CD4-positive, alpha-beta T cell treated with Interleukin-17A for 1 hour (primary cell): ENCODE measurements around the gene ELOVL5.
"Not testable (repeated sequence)": the region's sequence is repeated elsewhere in the genome, so short reads cannot be mapped to it uniquely, and the experiment has no call there.

Experiments used
- DNase-seq: peaks from one replicate; pipeline ENCODE4 v3.0.0-alpha.2; 2020

The ELOVL5 gene

DNA sequence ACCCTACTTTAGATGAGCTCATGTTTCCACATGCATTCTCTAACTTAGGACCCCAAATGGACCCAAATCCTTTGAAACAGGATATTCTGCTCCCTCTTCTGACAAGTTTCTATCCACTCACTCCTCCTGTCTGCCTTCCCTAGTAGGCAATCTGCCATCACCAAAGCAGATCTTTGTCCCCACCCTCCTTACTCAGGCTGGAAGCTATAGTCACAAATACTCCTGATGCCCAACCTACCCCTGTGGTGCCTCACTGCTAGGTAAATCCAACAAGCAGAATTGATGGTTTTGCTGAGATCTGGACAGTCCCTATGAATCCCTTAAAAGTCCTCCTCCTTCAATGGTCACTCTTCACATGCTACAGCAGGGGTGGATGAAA, 21.7 kb downstream of the ELOVL5 start:
- DNase-seq = no peak

DNA sequence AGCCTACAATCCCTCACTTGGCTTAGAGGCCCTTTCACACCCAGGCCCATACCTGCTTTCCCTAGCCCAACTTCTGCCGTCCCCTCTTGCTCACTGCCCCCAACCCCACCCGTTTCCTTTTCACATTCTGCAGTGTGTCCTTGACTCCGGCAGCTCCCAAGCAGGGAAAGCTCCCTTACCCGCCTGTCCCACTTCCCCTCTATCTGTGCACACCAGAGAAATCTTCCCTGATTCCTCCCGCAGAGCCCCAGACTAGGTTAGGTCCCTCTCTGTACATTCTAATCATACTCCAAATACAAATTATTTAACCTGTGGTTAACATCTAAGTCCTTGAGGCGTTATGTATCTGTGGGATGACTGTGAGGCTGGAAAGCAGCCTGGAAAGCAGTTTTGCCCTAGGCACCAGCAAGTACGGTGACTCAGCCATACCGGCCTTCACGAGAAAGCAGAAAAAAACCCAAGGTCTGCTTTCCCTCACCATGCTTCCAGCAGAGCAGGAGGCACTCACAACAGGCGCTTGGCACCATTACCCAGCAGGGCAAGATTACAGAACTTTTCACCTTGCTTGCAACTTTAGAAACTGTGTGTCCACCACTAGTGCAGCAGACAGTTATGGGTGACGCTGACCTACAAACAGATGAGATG, 22.3 kb downstream of the ELOVL5 start:
- DNase-seq = no peak

DNA sequence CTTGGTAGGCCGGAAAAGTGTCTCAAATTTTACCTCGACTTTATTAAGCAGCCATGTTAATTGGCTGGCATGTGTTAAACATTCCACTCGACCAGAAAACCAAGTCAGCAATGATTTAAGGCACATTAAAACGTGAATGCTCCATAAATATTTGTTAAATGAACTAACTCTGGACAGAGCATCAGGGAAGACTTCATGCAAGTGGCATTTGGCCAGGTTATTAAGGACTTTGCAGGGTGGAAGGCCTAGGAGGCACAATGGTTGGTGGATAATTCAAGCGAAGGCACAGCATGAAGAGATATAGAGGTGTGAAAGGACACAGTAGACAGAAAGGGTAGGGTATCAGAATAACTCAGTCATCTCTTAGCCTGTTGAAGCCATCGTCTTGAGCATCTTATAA, 23.0 kb downstream of the ELOVL5 start:
- DNase-seq = no peak

DNA sequence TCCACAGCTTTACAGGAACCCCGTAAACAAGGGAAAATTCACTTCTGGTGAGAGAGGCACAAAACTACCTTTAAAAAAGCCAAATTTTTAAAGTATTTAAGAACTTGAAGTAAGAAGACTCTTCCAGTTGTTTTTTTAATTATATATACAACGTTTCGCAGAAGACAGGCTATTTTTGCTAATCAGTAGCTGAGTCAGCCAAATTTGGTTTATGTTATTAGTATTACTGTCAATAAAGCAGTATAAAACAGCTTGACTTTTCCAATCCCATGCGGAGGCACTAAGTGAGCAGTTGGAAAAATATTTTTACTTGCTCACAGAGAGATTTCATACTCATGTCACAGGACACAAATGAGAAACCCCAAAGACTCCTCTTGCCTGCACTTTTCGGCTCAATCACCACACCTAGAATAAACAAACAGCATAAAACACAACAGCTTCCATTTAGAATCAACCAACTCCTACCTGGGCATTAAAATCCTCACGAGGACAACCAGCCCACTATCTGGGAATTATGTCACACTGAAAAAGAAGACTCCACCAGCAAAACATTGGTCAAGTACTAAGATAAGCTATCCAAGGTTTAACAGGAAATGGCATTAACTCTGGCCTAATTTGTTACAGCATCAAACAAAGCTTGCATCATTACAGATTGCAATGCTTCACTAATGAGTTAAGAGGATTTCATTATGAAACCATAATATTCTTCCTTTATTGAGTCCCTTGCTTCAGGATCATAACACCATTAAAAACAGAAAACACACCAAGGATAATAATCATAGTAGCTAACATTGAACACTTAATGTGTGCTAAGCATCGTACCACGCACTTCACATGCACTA, 26.3 kb downstream of the ELOVL5 start:
- no peak for DNase-seq

DNA sequence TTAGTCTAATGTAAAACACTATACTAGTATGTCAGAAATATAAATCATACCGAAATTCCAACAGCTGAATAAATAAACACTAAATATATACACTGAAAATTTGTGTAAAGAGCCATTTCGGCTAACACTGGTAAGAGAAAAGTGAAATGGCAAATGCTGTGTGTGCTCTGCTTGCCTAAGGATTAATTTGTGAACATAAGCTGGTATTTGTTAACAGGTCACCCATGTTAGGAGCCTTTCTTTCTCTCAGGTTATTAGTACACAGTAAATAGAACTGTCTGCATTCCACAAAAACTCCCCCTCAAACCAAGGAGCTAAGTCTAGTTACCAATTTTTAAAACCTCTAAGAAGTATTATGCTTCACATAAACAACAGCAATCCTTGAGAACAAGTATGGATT, 27.0 kb downstream of the ELOVL5 start:
- DNase-seq = no peak

DNA sequence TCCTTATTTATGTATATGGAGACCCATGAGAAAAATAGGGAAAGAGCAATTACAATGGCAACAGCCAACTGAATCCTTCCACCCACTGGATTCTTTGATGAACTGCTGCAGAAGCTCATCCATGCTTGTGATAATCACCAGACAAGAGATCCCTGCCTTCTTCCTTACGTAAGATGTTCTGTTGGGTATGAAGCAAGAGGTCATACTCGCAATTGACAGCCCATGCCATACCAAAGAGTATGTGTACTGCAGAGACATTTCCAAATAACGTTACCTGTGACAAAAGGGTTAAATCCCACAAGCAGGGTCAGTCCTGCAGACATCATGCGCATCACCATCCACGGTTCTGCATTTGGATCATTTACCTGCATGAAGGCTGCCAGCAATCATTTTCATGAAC, 27.8 kb downstream of the ELOVL5 start:
- DNase-seq = no peak

DNA sequence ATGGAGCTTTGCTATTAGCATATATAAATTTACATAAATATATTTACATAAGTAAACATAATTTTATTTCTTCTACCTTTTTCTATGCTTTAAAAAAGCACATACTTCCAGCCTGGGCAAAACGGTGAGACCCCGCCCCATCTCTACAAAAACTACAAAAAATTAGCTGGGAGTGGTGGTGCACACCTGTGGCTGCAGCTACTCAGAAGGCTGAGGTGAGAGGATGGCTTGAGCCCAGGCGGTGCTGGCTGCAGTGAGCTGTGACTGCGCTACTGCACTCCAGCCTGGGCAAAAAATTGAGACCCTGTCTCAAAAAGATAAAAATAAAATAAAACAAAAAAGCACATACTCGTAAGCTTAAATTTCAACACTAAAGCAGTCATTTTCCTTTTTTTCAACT, 30.3 kb downstream of the ELOVL5 start:
- no peak for DNase-seq

DNA sequence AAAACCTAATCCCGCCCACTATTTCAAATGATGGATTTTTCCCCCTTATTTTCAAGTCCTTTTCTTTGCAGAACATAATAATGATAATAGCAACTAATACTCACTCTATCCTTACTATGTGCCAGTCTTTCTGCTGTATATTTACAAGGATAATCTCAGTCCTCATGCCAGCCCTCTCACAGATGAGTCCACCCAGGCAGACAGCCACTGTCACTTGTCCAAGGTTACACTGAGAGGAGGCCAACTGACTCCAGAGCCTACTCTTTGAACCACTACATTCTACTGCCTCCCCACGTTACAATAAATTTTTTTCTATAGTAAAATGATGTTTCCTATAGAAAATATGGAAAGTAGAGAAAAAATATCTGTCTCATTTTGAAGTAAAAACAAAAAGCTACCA, 30.9 kb downstream of the ELOVL5 start:
- DNase-seq = no peak

DNA sequence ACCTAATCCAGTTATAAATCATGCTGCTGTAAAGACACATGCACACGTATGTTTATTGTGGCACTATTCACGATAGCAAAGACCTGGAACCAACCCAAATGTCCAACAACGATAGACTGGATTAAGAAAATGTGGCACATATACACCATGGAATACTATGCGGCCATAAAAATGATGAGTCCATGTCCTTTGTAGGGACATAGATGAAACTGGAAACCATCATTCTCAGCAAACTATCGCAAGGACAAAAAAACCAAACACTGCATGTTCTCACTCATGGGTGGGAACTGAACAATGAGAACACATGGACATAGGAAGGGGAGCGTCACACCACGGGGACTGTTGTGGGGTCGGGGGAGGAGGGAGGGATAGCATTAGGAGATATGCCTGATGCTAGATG, 31.5 kb downstream of the ELOVL5 start:
- DNase-seq = not testable (repeated sequence)

DNA sequence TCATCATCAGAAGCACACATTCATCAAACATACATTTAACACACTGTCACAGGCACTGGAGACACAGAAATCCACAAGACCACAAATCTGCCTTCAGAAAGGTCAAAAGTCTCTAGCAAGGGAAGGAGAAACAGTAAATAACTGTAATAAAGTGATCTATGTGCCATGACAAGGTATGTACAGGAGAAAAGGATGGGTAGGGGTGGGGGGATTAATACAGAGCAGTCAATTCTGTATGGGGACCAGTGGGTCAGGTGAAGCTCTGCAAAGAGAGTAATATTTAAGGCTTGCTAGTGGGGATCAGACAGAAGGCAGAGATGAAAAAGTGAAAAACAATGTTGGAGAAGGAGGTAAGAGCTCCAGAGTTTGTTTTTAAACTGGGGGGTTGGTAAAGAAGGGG, 32.6 kb downstream of the ELOVL5 start:
- no peak for DNase-seq

DNA sequence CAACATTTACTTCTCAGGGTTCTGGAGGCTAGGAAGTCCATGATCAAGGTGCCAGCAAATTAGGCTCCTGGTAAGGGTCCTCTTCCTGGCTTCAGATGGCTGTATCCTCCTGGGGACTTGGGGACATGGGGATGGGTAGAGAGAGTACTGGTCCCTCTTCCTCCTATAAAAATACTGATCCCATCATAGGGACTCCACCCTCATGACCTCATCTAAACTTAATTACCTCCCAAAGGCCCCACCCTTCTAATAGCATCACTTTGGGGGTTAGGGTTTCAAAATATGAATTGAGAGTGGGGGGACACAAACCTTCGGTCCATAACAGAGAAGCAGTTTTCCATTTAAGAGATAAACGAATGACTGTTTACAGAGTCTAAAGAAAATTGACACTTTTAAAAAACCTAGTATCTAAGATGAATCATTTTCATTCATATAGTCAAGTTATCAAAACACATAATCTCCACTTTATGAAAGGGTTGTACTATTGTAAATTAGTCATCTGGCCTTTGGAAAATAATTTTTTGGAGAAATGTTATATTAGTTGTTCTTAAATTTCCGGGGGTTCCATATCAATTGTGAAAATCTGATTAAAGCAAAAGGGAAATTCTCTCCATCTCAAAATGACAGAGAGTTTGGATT, 33.5 kb downstream of the ELOVL5 start:
- DNase-seq = no peak

DNA sequence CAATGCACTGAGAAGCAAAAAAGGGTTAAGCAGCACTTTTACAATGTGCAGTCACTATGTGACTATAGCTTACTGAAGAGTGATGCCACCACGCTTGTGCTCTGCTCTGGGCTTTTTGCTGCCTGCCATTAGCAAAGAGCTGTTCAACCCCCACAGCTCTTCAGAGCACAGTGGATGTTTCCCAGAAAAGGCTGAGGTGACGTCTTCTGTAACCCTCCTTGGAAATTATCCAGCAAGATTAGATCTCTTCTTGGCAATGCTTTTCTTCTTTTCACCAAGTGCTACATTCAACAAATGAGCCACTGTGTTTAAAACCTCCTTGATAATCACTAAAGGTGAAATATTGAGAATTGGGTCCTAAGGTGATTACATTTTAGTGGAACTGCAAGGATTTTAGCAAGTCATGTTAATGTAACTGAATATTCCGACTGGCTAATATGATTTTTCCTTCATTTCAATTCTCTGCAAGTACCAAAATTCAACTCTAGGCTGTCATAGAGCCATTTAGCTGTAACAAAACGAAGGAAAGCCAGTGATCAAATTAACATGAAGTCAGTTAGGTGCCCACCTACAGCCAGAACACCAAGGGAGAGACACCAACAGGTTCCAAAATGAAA, 34.9 kb downstream of the ELOVL5 start:
- DNase-seq = no peak

DNA sequence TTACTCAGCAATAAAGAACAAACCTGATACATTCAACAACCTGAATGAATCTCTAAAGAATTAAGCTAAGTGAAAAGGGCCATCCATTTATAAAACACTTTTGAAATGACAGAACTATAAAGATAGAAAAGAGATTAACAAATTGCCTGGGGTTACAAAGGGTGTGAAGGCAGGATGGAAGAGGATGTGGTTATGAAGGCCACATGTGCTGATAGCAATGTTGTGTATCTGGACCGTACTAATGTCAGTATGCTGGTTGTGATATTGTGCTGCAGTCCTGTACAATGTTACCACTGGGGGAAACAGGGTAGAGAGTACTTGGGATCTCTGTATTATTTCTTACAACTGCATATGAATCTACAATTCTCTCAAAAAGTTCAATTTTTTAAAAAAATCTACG, 36.4 kb downstream of the ELOVL5 start:
- DNase-seq = peak; percentile 62

DNA sequence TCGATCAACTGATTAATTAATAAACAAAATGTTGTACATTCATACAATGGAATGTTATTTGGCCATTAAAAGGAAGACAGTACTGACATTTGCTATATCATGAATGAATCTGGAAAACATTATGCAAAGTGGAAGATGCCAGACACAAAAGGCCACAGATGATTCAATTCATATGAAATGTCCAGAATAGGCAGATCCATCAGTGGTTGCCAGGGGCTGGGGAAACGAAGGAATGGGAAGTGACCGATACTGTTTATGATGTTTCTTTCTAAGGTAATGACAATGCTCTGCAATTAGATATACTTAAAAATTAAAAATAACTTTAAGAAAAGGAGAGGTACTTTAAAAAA, 37.2 kb downstream of the ELOVL5 start:
- no peak for DNase-seq

DNA sequence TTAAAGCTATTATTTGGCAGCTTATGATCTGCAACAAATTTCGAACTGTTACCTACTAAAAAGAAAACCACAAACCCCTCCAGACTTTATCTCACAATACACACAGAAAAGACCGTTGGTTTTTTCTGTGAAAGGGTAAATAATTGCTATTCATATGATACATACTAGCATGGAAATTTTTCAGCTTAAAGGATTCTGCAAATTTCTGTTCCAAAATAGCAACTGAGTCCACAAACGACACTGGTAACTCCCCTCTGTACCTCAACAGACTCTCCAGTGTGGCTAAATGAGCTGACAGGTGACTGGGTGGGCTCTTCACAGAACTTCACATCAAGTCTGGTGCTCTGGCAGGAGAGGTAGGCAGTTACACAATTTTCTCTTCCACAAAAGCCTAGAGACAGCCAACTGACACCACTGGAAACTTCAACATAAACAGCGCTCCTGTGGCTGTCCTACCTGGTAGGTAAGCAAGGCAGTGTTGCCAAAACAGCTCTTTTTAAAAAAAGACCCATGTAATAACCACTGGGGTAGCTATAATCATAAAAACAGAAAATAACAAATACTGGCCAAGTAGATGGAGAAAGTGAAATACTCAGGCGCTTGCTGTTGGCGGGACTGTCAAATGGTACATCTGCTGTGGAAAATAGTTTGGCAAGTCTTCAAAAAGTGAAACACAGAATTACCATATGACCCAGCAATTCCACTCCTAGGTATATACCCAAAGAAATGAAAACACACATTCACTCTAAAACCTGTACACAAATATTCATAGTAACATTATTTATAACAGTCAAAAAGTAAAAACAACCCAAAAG, 37.8 kb downstream of the ELOVL5 start:
- no peak for DNase-seq

DNA sequence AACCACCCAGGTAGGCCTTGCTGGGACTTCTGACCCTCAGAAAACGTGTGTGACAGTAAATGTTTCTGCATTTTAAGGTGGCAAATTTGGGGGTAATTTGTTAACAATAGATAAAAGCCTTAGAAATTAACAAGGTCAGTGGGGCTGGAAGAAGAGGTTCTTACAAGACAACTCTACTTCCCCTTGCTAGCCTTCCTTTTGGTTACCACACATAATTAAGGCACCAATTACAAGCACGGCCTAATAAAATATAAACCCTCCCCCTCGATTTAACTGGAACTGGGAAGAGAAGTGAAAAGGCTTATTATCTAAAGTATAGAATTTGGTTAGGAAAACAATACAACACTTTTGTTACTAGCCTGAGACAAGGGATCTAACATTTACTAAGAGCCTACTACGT, 38.8 kb downstream of the ELOVL5 start:
- no peak for DNase-seq

DNA sequence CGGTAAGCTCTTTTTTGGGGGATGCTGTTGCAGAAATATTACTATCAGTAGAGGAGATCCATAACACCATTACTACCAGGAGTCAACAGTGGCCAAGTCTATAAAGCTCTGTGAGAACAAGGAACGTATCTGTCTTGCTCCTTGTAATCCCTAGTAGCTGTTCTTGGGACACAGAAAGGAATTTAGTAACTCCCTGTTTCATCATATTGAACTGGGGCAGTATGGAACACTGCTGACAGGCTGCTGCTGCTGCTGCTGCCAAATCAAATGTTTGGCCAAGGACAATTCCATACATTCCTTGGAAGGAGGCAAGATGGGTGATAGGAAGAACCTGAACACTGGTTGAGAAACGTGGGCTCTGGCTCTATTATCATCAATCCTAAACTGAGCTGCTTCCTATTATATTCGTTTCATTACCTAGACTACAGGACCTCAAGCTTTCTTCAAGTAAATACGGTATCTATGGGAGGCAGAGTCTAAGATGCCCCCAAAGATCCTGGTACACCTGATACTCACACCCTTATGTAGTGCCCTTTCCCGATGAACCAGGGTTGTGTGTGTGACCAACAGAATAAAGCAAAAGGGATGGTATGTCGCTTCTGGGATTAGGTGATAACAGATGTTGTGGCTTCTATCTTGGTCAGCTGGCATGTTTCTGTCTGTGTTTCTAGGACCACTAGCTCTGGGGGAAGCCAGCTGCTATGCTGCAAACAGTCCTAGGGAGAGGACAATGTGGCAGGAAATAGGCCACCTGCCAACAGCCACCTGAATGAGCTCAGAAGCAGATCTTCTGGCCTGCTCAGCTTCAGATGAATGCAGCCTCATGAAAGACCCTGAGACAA, 39.5 kb downstream of the ELOVL5 start:
- DNase-seq = peak; percentile 47

DNA sequence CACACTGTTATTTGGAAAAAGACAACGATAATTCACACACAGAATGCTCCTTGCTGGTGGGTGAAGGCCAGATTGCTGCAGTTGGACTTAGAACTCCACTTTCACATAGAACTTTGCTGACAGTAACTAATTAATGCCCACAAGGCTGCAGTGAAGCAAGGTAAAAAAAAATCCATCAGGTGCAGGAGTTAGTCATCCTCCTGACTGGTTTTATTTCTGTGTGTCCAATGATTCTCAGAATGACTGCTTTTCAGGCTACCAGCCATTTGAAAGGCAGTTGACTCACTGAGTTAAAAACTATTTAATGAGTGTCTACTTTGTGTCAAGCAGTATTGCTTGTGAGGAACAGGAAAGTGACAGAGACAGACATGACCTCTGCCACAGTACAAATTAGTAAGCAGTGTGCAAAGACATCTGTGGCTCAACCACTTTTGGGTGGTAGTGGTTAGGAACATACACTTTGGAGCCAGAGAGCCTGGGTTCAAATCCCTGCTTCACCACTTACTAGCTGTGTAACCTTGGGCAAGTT, 41.9 kb downstream of the ELOVL5 start:
- peak; percentile 50 for DNase-seq

DNA sequence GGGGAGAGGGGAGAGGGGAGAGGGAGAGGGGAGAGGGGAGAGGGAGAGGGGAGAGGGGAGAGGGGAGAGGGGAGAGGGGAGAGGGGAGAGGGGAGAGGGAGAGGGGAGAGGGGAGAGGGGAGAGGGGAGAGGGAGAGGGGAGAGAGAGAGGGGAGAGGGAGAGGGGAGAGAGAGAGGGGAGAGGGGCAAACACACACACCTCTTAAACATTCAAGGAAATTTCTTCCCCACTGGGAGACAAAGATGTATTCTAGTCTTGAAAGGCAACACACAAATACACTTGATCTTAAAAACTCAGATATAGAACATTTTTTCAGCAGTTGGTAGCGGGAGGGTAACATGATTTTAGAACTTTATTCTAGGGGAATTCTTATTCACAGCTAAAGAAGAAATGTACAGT, 42.5 kb downstream of the ELOVL5 start:
- DNase-seq = not testable (repeated sequence)

DNA sequence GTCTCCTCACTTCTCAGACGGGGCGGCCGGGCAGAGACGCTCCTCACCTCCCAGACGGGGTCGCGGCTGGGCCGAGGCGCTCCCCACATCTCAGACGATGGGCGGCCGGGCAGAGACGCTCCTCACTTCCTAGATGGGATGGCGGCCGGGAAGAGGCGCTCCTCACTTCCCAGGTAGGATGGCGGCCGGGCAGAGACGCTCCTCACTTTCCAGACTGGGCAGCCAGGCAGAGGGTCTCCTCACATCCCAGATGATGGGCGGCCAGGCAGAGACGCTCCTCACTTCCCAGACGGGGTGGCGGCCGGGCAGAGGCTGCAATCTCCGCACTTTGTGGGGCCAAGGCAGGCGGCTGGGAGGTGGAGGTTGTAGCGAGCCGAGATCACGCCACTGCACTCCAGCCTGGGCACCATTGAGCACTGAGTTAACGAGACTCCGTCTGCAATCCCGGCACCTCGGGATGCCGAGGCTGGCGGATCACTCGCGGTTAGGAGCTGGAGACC, 43.2 kb downstream of the ELOVL5 start:
- DNase-seq = not testable (repeated sequence)

DNA sequence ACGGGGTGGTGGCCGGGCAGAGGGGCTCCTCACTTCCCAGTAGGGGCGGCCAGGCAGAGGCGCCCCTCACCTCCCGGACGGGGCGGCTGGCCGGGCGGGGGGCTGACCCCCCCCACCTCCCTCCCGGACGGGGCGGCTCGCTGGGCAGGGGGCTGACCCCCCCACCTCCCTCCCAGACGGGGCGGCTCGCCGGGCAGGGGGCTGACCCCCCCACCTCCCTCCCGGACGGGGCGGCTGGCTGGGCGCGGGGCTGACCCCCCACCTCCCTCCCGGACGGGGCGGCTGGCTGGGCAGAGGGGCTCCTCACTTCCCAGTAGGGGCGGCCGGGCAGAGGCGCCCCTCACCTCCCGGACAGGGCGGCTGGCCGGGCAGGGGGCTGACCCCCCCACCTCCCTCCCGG, 43.8 kb downstream of the ELOVL5 start:
- DNase-seq = not testable (repeated sequence)
